Lower leg skin (tissue), 3 donors: ENCODE results near the gene POU1F1.

Source experiments
- CTCF ChIP-seq, 3 donors: fragments of 450-650 bp; IDR thresholded peaks; one replicate each; pipeline ENCODE4 v1.5.1; 2016; ENCODE audit warnings: antibody characterized with exemption in 3 of 3, mild to moderate bottlenecking in 3 of 3, moderate library complexity in 2 of 3
- POLR2A ChIP-seq, 2 donors: fragments of 450-650 bp; IDR thresholded peaks; one replicate each; pipeline ENCODE4 v1.6.1; 2016 to 2017; ENCODE audit warnings: antibody characterized with exemption in 2 of 2, mild to moderate bottlenecking in 1 of 2, moderate library complexity in 1 of 2

- no peak for TF ChIP-seq CTCF (IDR thresholded peaks at IDR 0.05)
- TF ChIP-seq POLR2A (IDR thresholded peaks at IDR 0.05) = no peak
Observed at GRCh38 chr3:87320756-87321626, 44.6 kb upstream of the POU1F1 start.
